ENCODE results near the gene EHD4.

DNA sequence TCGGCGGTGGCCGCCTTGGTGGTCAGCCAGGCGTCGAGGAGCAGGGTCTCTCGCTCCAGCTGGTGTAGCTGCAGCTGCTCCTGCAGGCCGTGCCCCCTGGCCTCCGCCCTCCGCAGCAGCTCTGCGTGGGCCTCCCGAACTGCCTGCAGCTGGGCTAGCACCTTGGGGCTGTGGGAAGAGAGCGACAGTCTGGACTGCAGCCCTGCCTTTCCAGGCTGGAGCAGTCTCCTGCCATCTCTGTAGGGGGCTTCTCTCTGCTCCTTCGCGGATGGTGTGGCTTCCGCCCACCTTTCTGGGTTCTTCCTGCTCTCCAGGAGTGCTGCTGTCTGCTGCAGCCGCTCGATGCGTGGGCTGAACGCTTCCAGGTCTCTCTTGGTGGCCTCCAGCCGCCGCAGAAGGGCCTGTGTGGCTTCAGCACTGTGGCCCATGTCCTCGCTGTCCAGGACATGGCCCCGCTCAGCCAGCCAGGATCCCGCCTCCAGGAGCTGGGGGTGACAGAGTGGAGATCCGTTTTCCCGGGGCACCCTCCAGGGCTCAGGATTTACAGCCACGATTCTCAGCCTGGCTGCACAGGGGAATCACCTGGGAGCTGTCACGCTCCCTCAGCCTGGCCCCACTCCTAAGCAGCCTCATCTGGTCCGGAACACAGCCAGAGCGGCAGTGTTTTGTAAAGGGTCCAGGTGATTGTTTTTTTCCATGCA is 116.9 kb downstream of the EHD4 start:
- TF ChIP-seq, protein P1, sequence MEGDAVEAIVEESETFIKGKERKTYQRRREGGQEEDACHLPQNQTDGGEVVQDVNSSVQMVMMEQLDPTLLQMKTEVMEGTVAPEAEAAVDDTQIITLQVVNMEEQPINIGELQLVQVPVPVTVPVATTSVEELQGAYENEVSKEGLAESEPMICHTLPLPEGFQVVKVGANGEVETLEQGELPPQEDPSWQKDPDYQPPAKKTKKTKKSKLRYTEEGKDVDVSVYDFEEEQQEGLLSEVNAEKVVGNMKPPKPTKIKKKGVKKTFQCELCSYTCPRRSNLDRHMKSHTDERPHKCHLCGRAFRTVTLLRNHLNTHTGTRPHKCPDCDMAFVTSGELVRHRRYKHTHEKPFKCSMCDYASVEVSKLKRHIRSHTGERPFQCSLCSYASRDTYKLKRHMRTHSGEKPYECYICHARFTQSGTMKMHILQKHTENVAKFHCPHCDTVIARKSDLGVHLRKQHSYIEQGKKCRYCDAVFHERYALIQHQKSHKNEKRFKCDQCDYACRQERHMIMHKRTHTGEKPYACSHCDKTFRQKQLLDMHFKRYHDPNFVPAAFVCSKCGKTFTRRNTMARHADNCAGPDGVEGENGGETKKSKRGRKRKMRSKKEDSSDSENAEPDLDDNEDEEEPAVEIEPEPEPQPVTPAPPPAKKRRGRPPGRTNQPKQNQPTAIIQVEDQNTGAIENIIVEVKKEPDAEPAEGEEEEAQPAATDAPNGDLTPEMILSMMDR (IDR thresholded peaks at IDR 0.05; ENCODE audit: poor library complexity): no peak
- TF ChIP-seq EZH2 (IDR thresholded peaks at IDR 0.05; ENCODE audit: borderline replicate concordance): no peak

Data from hepatocyte (in vitro differentiated cells).